Calu3 (cell line): ENCODE results near the gene PPARG. TPM values are rescaled to one million over a fixed set of nuclear protein-coding genes. Genes with fewer than 3 reads are reported as not detected.
A peak's percentile ranks its signal among the peaks of the same experiment; 100 is the strongest.
"Not testable (repeated sequence)": the region's sequence is repeated elsewhere in the genome, so short reads cannot be mapped to it uniquely, and the experiment has no call there.

Source experiments
- BruUV-seq: library from RNA; stranded (reverse); fragments of 400-500 nt; replicated peaks from 2 replicates; lab custom pipeline; 2021; lab: Mats Ljungman, UMichigan
- CTCF ChIA-PET: fragments of 300-600 bp; sonication (Branson Sonifier 250); formaldehyde crosslinking; loops from one replicate; lab custom pipeline; 2022; ENCODE audit warnings: antibody characterized with exemption; lab: Charles Lee
- DNase-seq: peaks from one replicate; pipeline ENCODE4 v3.0.0; 2022
- H3K27ac Mint-ChIP-seq: one replicate; pipeline ENCODE4 v1.8.0; 2022; ENCODE audit warnings: mixed read lengths; ENCODE audit not compliant: unreplicated experiment
- H3K27me3 Mint-ChIP-seq: one replicate; pipeline ENCODE4 v1.8.0; 2022; ENCODE audit warnings: mixed read lengths; ENCODE audit not compliant: unreplicated experiment
- H3K36me3 Mint-ChIP-seq: one replicate; pipeline ENCODE4 v1.8.0; 2022; ENCODE audit warnings: mild to moderate bottlenecking, moderate library complexity, mixed read lengths; ENCODE audit not compliant: insufficient read depth, unreplicated experiment
- H3K4me1 Mint-ChIP-seq: one replicate; pipeline ENCODE4 v1.8.0; 2022; ENCODE audit warnings: mild to moderate bottlenecking, low read depth, mixed read lengths; ENCODE audit not compliant: unreplicated experiment
- H3K4me3 Mint-ChIP-seq: one replicate; pipeline ENCODE4 v1.8.0; 2022; ENCODE audit warnings: mild to moderate bottlenecking, low read depth, moderate library complexity, mixed read lengths; ENCODE audit not compliant: unreplicated experiment
- H3K9me3 Mint-ChIP-seq: one replicate; pipeline ENCODE4 v1.8.0; 2022; ENCODE audit warnings: low read depth, mixed read lengths; ENCODE audit not compliant: unreplicated experiment
- intact Hi-C: fragments of 100-400 bp; cut with micrococcal nuclease; formaldehyde crosslinking; loops from one replicate; pipeline ENCODE4 v1.10.0; 2022; ENCODE audit not compliant: unreplicated experiment
- total RNA-seq: library from RNA; stranded (reverse); gene quantifications from 2 replicates; pipeline ENCODE4 v1.2.3, GENCODE V29; 2022
- TF ChIP-seq, protein P1 (sequence below): fragments of 200-600 bp; IDR thresholded peaks from one replicate; pipeline ENCODE4 v1.8.0; 2022; ENCODE audit warnings: antibody characterized with exemption; ENCODE audit not compliant: unreplicated experiment

Gene PPARG
- total RNA-seq, 1 experiment from 2014 or later = 85.8 TPM

- Mint-ChIP-seq H3K27ac (peak overlapping the region; percentile 57), H3K9me3 (no peaks in the 10 kb centered on the region), H3K4me3 (no peak overlapping the region), H3K36me3 (peaks cover 17% of the 10 kb centered on the region), H3K27me3 (no peaks in the 10 kb centered on the region), H3K4me1 (no peaks in the 10 kb centered on the region)
- intact Hi-C loops = no loop called here
- no peak for DNase-seq
- no TSS peak for BruUV-seq
- CTCF ChIA-PET = no interaction called here
- TF ChIP-seq, protein P1, sequence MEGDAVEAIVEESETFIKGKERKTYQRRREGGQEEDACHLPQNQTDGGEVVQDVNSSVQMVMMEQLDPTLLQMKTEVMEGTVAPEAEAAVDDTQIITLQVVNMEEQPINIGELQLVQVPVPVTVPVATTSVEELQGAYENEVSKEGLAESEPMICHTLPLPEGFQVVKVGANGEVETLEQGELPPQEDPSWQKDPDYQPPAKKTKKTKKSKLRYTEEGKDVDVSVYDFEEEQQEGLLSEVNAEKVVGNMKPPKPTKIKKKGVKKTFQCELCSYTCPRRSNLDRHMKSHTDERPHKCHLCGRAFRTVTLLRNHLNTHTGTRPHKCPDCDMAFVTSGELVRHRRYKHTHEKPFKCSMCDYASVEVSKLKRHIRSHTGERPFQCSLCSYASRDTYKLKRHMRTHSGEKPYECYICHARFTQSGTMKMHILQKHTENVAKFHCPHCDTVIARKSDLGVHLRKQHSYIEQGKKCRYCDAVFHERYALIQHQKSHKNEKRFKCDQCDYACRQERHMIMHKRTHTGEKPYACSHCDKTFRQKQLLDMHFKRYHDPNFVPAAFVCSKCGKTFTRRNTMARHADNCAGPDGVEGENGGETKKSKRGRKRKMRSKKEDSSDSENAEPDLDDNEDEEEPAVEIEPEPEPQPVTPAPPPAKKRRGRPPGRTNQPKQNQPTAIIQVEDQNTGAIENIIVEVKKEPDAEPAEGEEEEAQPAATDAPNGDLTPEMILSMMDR = no peak
Observed at GRCh38 chr3:12380461-12380860, 91.6 kb downstream of the PPARG start.

DNA sequence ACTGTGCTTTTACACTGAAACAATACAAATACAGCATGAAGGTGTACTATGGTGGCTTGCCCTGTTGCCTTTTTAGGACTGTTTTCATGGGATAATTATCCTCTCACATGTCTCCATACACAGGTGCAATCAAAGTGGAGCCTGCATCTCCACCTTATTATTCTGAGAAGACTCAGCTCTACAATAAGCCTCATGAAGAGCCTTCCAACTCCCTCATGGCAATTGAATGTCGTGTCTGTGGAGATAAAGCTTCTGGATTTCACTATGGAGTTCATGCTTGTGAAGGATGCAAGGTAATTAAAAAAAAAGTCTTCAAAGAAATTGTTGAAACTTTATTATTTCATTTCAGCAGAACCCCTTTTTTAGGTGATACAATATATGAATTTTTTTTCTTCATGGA is 92.3 kb downstream of the PPARG start:
- TF ChIP-seq, protein P1 = no peak
- DNase-seq = no peak
- H3K9me3 Mint-ChIP-seq = no peaks in the 10 kb centered on the region
- peaks cover 24% of the 10 kb centered on the region for H3K36me3 Mint-ChIP-seq
- H3K27me3 Mint-ChIP-seq = no peaks in the 10 kb centered on the region
- intact Hi-C loops = no loop called here
- no TSS peak for BruUV-seq
- CTCF ChIA-PET = no interaction called here
- no peak overlapping the region for H3K27ac Mint-ChIP-seq
- H3K4me3 Mint-ChIP-seq = no peak overlapping the region
- no peaks in the 10 kb centered on the region for H3K4me1 Mint-ChIP-seq

DNA sequence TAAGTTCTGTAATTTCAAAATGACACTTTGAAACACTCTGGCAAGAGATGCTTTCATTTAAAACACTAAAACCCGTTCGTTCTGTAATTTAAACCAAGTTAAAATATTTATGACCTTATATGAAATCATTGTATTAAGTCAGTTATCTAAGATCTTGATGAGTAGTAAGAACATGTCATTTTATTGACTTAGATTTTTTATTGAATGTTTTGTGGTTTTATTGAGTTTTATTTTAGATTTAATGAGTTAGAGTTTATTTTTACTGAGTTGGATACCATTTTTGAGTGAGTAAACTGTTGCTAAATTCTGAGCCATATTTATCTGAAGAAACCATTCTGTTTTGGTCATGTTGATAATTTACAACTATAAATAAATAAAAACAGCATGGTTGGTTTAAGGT is 94.3 kb downstream of the PPARG start:
- CTCF ChIA-PET = no interaction called here

DNA sequence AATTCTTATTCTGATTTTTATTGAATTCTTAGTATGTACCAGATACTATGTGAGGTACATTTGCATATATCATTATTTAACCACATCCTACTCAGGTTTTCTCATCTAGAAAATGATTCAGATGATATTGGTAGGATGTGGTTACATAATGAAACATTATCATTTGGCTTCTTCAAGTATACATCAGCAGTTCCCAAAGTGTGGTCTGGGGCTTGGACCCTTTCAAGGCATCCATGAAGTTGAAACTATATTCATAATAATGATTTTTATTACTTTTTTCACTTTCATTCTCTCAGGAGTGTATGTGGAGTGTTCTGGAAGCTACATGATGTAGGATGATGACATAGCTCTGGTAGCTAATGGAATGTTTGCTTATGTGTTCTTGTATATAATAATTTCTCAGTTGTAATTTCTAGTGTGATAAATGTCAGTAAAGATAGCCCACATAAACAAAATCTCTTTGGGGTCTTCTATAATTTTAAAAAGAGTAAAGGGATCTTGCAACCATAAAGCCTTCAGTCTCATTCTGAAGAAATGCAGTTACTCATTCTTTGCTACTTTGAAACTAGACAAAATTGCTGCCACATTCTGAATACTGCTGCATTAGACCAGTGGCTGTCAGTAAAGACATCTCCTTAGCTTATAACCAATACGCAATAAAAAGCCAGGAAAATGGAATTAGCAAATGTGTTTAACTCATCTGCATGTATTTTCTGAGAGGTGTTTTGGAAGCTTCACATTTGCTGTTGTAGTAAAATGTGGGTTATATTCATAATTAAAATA is 95.8 kb downstream of the PPARG start:
- intact Hi-C loops = no loop called here
- no peaks in the 10 kb centered on the region for H3K9me3 Mint-ChIP-seq
- BruUV-seq = no TSS peak
- H3K4me3 Mint-ChIP-seq = no peak overlapping the region
- H3K4me1 Mint-ChIP-seq = no peaks in the 10 kb centered on the region
- CTCF ChIA-PET = interaction anchor here (0.6 kb wide), 1 partner anchor 95 kb away, joined by 3 read pairs; no protein-coding TSS in a partner anchor
- TF ChIP-seq, protein P1 = no peak
- no peak overlapping the region for H3K27ac Mint-ChIP-seq
- peaks cover 36% of the 10 kb centered on the region for H3K36me3 Mint-ChIP-seq
- no peak for DNase-seq
- no peaks in the 10 kb centered on the region for H3K27me3 Mint-ChIP-seq

More for the DNA sequence above, 94.3 kb downstream of the PPARG start:
- H3K36me3 Mint-ChIP-seq = peaks cover 36% of the 10 kb centered on the region
- no peaks in the 10 kb centered on the region for H3K9me3 Mint-ChIP-seq
- no peaks in the 10 kb centered on the region for H3K27me3 Mint-ChIP-seq
- intact Hi-C loops = no loop called here
- H3K4me3 Mint-ChIP-seq = no peak overlapping the region
- no peak overlapping the region for H3K27ac Mint-ChIP-seq
- TF ChIP-seq, protein P1 = no peak
- BruUV-seq = no TSS peak
- H3K4me1 Mint-ChIP-seq = no peaks in the 10 kb centered on the region
- DNase-seq = no peak

DNA sequence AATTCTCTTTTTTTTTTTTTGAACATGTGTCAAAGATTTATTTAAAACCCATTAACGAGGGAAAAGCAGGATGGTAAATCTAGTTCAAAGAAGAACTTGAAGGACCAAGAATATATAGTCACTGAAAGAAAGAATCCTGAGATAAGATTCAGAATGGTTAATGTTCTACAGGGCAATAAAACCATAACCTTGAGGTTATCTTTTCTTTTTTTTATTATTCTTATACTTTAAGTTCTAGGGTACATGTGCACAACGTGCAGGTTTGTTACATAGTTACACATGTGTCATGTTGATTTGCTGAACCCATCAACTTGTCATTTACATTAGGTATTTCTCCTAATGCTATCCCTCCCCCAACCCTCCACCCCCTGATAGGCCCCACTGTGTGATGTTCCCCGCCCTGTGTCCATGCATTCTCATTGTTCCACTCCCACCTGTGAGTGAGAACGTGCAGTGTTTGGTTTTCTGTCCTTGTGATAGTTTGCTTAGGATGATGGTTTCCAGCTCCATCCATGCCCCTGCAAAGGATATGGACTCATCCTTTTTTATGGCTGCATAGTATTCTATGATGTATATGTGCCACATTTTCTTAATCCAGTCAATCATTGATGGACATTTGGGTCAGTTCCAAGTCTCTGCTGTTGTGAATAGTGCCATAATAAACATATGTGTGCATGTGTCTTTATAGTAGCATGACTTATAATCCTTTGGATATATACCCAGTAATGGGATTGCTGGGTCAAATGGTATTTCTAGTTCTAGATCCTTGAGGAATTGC is 97.8 kb downstream of the PPARG start:
- CTCF ChIA-PET, BruUV-seq, H3K27ac Mint-ChIP-seq, H3K27me3 Mint-ChIP-seq, H3K4me3 Mint-ChIP-seq, intact Hi-C loops, H3K4me1 Mint-ChIP-seq, DNase-seq, H3K9me3 Mint-ChIP-seq: not testable (repeated sequence)
- peaks cover 45% of the 10 kb centered on the region for H3K36me3 Mint-ChIP-seq
